ENCODE measurements around the gene MESP1.

MESP1 gene

DNA sequence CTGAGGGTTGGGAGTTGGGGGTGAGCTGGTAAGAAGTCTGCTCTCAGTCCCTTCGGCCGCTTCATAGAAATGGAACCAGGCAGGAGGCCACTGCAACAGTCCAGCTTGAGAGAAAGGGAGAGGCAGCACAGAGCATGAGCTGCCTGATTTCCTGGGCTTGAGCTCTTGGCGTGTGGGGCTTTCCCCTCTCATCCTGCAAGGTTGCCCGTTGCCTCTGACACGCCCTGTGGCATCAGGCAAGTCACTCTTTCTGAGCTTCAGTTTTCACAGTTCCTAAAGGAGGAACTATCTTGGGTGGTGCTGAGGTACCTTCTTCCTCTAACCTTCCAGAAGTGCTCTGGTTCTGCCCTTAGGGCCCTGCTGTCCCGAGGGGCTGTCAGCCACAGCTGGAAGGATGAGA, 30.0 kb upstream of the MESP1 start:
- DNase-seq (ENCODE audit: low spot score), result no peak

DNA sequence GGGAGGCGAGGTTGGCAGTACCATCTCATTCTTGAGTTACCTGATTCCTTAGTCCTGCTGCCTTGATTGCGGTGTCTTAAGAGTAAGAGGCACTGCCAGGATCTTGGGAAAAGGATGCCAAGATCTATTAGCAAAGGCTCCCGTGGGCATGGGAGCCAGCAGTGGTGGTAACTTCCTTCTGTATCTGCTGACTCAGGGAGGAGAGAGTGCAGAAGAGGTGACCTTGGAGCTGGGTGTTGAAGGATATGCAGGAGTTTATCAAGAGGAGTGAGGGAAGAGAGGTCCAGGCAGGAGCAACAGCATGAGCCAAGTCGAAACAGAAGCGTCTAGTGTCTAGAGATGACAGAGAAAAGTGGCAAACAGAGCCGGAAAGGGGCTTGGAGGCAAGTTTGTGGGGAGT, 29.6 kb upstream of the MESP1 start:
- DNase-seq (ENCODE audit: low spot score), result no peak

DNA sequence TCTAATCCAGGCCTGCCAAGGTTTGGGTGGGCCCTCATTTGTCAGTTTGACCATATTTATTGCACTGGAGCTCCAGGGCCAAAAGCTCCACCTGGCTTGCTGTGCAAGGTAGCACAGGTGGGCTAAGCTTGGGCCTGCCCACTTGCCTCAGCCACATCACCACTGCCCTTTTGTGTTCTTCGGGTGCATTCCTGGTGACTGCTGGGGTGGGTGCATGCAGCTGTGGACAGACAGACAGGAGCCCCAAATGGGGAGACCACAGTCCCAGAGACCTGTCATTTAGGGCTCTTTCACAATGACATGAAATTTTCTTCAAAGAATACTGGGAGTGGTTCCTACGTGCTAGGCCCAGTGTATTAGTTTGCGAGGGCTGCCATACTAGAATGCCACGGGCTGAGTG, 27.8 kb upstream of the MESP1 start:
- no peak for DNase-seq (ENCODE audit: low spot score)

DNA sequence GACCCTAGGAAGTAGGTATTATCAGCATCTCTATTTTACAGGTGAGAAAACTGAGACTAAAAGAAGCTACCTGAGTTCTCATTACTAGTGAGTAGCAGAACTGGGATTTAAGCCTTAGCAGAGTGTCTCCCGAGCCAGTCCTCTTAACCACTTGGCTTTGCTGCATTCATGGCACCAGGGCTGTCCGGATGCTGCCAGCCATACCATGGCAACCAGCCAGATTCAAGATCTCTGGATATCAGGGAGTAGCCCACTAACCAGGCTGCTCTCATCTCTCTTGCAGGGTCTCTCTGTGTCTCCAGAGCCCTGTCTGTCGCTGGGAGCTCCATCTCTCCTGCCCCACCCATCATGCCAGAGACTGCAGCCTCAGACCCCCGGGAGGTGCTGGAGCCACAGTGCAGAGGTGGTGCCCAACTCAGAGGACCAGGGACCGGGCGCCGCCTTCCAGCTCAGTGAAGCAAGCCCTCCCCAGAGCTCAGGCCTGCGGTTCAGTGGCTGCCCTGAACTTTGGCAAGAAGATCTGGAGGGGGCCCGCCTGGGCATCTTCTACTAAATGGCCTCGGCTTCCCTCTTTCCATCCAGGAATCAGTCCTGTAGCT, 26.8 kb upstream of the MESP1 start:
- DNase-seq (ENCODE audit: low spot score), result no peak

DNA sequence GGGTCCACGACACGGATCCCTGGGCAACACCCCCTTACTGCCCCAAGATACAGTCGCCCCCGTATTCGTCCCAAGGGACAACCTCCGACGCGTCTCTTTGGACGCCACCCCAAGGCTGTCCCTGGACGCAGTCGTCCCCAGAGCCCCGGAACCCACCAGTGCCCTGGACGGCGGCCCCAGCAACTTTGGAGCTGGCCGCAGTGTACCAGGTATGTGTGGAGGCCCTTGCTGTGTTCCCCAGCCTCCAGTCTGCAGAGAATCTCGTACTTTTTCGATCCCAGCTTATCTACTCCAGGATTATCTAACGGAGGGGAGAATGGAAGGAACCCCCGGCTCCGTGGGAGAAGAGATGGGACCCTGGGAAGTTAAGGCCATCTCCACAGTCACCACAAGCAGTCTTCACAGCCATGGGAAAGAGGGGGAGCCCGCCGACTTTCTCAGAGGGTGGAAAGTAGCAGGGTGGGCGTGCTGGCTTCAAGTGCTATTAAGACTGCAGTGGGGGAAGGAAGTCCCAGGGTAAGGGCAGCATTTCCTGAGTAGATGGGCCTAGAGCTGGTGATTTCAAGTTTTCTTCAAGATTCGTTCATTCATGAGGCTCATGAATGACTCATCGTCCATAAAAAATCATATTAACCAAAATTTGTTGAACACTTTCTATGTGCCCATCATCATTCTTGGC, 26.2 kb upstream of the MESP1 start:
- no peak for DNase-seq (ENCODE audit: low spot score)

DNA sequence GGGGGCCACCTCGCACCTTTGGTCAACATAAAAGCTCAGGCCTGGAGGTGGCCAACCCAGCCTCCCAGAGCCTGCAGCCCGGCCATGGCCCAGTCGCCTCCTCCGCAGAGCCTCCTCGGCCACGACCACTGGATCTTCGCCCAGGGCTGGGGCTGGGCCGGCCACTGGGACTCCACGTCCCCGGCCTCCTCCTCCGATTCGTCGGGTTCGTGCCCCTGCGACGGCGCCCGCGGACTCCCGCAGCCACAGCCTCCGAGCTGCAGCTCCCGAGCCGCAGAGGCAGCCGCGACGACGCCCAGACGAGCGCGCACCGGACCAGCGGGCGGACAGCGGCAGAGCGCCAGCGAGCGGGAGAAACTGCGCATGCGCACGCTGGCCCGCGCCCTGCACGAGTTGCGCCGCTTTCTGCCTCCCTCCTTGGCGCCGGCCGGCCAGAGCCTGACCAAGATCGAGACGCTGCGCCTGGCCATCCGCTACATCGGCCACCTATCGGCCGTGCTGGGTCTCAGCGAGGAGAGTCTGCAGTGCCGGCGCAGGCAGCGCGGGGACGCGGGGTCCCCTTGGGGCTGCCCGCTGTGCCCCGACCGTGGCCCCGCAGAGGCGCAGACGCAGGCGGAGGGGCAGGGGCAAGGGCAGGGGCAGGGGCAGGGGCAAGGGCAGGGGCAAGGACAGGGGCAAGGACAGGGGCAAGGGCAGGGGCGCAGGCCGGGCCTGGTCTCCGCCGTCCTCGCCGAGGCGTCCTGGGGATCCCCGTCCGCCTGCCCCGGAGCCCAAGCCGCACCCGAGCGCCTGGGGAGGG, 25.4 kb upstream of the MESP1 start, which contains the start of gene MESP2:
TSS of gene MESP2 (plus strand) at position 59 of the 799 bp plus-strand sequence. CDS start at position 85, 26 bp downstream.
- peak; percentile 83 for DNase-seq (ENCODE audit: low spot score)

DNA sequence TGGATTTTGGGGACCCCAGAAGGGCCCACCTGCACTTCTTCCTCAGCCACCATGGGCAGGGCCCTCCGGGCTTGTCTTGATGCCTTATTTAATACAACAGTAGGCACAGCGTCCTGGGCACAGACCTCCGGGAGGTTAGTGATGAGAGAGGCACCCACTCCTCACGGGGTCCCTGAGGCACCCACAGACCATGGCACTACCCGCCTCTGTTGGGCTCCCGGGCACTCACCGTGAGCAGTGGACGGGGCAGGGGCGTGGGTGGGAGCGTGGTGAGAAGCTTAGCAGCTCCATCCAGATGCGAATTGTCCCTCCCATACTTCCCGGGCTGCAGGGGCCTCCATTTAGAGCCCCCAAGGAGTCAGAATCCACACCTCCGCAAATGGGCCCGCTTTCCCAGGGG, 24.8 kb upstream of the MESP1 start:
- no peak for DNase-seq (ENCODE audit: low spot score)

DNA sequence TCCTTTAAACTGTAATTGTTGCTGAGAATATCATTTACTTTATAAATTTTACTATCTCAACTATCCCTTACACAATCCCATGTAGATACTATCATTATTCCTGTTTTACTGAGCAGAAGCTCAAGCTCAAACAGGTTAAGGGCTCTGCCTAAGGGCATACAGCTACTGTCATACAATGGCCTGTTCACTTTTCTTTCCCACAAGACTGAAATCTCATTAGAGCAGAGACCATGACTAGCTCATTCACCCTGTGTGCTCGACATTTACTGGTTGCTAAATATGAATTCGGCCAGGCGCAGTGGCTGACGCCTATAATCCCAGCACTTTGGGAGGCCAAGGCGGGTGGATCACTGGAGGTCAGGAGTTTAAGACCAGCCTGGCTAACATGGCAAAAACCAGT, 23.4 kb upstream of the MESP1 start:
- no peak for DNase-seq (ENCODE audit: low spot score)

DNA sequence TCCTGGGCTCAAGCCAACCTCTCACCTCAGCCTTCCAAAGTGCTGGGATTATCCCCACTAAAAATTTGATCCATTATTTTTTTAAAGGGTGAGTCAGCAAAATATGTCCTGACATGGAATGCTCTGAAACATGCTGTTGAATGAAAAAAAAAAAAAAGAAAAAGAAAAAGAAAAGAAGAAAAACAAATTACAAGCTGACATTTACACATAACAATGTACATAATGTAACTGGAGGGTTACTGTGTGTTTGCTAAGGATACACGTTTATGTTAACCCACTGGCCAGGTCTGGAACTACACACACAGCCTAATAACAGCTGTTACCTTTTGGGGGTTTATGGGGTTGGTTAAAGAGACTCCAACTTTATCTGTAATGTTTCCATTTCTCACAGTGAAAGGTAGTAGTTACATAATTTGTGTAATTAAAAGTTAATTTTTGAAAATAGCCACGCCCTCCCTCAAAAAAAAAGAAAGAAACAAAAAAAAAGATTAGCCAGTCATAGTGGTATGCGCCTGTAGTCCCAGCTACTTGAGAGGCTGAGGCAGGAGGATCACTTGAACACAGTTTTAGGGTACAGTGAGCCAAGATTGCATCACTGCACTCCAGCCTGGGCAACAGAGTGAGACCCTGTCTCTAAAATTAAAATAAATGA, 22.0 kb upstream of the MESP1 start:
- DNase-seq (ENCODE audit: low spot score), result peak; percentile 77

DNA sequence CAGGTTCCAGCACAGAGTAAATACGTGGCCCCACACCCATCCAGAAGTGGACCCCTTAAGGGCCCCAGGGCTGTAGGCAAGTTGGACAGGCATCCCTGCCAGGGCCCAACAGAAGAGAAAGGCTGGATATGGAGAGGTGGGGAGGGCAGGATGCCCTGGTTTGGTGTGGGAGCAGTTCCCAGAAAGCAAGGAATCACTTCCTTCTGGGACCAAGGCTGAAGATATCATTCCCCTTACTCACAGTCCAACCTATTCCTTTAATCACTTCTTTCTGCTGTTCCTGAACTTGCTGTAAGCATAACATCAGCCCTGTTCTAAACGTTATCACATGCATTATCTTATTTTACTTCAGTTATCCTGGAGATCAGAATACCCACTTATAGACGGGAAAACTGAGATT, 19.0 kb upstream of the MESP1 start:
- no peak for DNase-seq (ENCODE audit: low spot score)

DNA sequence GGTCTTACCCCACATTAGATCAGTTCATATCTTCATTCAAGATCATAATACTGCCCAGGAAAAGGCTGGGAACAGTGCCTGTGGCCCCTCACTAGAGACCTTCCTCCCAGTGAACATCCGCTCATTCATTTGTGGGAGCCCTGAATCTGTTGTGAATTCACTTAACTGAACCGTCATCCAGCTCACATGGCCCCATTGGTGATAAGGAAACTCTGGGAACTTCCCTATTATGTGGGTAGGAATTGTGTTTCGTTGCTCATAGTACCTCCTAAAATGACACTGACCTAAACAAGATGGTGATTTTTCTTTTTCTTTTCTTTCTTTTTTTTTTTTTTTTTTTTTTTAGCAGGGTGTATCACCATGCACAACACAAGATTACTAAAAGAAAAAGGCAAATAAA, 18.3 kb upstream of the MESP1 start:
- no peak for DNase-seq (ENCODE audit: low spot score)

DNA sequence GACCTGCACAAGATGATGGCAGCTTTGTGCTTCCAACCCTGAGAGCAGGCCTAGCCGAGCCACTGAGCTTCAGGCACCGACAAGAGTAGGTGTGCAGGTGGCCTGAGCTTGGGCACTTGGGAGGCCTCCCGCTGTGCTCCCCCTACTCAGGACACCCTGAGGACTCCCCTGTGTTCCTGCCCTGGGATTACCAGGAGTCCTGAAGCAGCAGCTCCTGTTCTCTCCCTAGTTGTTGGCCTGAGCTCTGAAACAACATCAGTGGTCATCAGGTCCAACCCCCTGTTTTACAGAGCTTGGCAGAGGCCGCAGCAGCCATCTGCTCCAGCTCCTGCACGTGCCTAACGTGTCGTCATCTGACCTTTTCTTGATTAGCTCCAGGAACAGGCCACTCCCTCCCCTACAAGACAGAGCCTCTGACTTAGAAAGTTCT, 17.0 kb upstream of the MESP1 start:
- DNase-seq (ENCODE audit: low spot score), result no peak

DNA sequence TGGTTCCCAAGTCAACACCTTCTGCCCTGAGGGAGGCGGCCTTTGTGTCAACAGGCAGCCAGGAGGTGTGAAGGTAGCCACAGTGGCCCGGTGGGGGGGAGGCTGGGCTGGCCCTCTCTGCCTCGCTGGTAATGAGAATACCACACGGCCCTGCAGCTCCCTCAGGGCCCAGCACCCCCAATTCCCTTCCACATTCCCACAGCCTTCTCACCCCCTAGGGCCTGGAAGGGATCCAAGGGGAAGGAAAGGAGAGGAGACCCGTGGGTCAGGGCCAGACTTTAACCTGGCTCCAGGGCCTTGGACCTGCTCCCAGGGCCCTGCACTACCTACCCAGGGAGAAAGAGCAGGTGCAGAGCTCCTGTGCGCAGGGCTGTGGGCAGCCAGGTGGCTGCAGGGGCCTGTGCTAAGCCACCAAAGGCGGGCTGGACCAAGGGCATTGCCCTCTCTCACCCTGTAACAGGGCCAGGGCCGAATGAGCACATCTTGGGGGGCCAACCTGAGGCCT, 16.4 kb upstream of the MESP1 start:
- DNase-seq (ENCODE audit: low spot score), result no peak

DNA sequence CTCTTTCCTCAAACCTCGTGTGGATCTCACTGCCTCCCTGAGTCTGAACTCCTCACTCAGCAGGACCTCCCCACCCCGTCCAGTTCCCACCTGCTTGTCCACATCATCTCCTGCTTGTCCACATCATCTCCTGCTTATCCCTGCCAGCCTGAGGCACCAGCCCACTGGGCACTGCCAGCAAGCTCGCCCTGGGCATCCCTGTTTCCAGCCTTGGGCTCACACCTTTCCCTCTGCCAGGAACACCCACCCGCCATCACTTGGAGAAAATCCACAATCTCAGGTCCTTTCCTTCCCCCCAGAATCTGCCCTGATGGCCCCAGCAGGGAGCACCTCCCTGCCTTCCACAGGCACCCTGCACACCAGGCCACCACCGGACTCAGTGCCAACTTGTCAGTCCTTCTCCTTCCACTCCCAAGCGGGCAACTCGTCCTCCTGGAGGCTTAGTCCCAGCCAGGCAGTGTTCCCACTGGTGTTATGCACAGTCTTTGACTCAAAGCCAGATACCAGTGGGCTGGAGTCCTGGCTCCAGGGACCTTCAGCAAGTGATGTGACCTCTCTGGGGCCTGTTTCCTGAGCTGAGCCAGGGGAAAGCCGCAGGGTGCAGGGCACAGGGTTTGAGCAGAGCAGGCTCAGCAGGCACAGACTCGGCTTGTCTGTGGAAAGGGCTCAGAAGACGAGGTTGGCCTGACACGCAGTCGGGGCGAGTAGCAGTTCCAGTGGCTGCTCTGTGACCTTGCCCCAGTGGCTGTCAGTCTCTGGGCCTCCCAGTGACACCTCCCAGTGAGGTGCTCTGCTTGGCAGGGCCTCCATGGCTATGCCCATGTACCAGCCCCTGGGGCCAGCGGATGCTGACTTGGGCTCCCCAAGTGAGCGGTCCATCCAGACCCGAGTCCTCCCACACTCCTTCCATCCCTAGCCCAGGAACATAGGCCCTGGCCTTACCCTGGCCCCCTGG, 15.6 kb upstream of the MESP1 start:
- DNase-seq (ENCODE audit: low spot score), result no peak

DNA sequence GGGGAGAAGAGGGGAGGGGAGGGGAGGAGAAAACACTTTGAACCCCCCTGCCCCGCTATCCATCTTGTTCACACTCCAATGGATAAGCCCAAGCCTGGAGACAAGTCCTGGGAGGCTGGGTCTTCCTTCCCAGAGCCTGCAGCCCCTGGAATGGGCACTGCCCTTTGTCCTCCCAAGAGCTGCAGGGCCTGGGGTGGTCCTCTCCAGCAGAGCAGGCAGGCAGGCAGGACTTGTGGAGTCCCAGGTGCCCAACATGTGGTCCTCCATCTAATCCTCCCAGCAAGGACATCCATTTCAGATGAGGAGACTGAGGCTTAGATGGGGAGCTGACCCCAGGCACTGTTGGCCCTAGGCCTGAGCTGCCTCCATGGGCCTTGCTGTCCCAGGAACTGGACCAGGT, 14.6 kb upstream of the MESP1 start:
- no peak for DNase-seq (ENCODE audit: low spot score)

DNA sequence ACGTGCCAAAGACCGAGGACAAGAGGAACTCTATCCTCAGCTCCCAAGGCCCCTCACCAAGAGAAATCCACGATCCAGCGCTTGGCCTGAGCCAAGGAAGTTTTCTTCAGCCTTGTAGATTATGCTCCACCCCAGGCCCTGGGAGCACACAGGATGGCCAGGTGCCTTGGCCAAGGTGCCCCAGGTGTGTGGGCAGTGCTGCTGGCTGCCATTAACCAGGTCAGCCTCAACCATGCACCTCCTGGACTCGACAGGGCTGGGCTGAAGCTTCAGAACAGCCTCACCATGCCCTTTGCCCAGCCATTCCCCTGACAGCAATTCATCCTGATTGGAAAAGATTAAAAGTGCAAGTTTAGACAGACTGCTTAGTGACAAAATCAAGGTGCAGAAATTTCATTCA, 10.9 kb upstream of the MESP1 start:
- DNase-seq (ENCODE audit: low spot score), result no peak

DNA sequence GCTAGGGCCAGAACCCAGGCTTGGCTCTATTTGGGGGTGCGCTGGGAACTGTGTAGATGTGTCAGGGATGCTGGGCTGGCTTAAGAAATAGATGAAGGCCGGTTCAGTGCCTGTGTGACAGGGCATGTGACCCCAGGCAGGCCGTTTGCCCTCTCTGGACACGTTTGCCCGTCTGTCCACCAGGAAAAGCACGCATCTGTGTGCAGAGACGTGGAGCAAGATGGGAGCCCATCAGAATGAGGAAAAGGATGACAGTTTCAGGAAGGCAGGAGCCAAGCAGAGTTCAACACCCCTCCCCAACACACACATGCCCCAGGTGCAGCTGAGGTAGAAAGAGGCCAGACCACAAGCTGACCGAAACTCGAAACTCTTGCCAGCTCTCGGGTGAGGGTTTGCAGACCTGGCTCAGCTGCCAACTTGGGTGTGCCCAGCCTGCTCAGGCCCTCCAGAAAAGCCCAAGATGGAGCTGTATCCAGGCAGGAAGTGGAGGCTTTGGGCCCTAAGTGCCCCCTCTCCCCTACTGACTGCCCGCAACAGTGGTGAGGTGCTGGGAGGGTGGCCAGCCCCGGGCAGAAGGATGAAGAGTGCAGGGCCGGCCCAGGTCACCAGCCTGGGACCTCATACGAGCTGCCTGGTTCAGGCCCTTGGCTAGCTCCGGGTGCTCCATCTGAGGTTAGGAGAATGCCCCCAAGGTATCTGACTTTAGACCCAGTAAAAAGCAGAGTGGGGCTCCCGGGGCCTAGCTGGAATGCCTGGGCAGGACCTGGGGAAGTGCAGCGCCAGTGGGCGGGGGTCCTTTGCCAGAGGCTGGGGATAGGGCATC, 10.2 kb upstream of the MESP1 start:
- DNase-seq (ENCODE audit: low spot score), result no peak

DNA sequence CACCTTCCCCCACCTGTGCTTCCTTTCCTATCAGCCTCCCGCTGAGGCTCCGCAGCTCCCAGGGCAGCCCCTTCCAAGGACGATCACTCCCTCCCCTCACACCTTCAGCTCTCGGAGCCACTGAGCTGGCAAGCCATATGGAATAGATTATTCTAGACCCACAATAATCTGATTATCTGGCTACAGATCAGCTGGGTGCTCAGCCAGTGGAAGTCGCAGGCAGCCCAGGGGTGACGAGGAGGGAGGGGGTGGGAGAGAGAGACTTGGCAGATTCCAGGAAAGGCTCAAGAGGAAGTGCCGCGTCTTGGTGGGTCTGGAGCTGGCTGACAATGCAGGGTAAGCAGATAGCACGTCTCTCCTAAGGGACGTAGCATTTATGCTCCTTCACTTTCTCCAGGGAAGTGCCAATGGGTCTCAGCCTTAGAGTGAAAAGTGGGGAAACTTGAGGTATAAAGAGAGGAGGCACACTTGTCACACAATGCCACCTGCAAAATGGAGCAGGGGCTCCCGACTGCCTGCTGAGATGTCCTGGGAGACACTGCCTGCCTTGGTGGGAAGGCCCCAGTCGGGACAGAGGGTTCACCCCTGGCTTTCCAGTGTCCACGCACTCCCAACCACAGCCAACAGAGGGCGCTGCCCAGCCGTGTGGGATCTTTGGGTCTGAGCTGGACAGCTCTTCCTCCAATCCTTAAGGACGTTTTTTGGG, 9.4 kb upstream of the MESP1 start:
- DNase-seq (ENCODE audit: low spot score), result peak; percentile 96

DNA sequence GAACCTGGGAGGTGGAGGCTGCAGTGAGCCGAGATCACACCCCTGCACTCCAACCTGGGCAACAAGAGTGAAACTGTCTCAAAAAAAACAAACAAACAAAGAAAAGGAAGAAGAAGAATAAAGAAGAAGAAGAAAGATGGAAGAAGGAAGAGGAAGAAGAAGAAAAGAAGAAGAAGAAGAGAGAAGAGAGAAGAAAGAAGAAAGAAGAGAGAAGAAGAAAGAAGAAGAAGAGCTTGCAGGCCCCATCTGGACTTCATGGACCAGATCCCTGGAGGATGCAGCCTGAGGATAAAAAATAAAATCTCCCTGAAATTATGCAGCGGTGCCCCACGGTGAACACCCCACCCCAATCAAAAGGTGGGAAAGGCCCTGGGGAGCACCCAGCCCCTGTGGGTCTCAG, 8.8 kb upstream of the MESP1 start:
- no peak for DNase-seq (ENCODE audit: low spot score)

DNA sequence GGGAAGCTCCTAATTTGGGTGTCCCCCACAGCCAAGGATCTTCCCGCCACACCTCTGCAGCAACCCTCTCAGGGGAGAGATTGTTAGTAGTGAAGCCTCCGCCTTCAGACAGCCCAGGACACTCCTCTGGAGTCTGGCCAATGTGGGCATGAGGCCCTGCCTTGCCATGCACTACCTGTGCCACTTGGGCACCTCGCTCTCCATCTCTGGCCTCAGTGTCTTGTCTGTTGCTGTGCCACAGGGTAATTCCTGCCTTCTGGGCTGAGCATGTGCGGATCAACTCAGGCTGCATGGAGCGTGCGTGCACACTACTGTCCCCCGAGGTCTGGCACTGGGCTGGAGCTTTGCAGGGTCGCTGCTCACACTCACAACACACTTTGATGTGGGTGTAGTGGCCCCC, 7.9 kb upstream of the MESP1 start:
- no peak for DNase-seq (ENCODE audit: low spot score)

All from HuH-7.5 (cell line).